Upper lobe of right lung (tissue), 1 donor: ENCODE data around the gene METTL23. TPM values are rescaled to one million over a fixed set of nuclear protein-coding genes. Genes with fewer than 3 reads are reported as not detected.
A peak's percentile ranks its signal among the peaks of the same experiment; 100 is the strongest.

Experiments
- ATAC-seq: fragments of 200-7000 bp; cut with Tn5 transposase; one replicate; pipeline ENCODE4 v1.9.1; 2020; ENCODE audit warnings: mild to moderate bottlenecking, moderate library complexity
- DNase-seq: peaks from one replicate; pipeline ENCODE4 v3.0.0-alpha.2; 2020
- H3K27ac ChIP-seq: fragments of 200-600 bp; one replicate; pipeline ENCODE4 v1.8.0; 2022
- H3K27me3 ChIP-seq: fragments of 200-600 bp; one replicate; pipeline ENCODE4 v1.8.0; 2022; ENCODE audit warnings: mild to moderate bottlenecking
- H3K36me3 ChIP-seq: fragments of 200-600 bp; one replicate; pipeline ENCODE4 v1.8.0; 2022
- H3K4me1 ChIP-seq: fragments of 200-600 bp; one replicate; pipeline ENCODE4 v1.8.0; 2022
- H3K4me3 ChIP-seq: fragments of 200-600 bp; one replicate; pipeline ENCODE4 v1.8.0; 2022; ENCODE audit warnings: mild to moderate bottlenecking
- H3K9me3 ChIP-seq: fragments of 200-600 bp; one replicate; pipeline ENCODE4 v1.8.0; 2022
- intact Hi-C: fragments of 100-400 bp; cut with DNase I; formaldehyde crosslinking; loops from one replicate; pipeline ENCODE4 v1.11.0; 2022
- total RNA-seq: library from RNA; stranded (reverse); fragmentation: NEBNext Ultra II Directional; extraction: Animal tissue kit (Norgen Biotek cat#: 25700); gene quantifications from one replicate; pipeline ENCODE4 v1.2.1, GENCODE V29; 2021
- TF ChIP-seq, protein P1 (sequence below): fragments of 200-600 bp; IDR thresholded peaks from one replicate; pipeline ENCODE4 v1.8.0; 2022; ENCODE audit warnings: antibody characterized with exemption
- donor health status: DM: no; HTN: yes; CAD: no; lungs with severe emphysema.

METTL23 gene
- total RNA-seq, 1 donor from 2014 or later, result 31.6 TPM

DNA sequence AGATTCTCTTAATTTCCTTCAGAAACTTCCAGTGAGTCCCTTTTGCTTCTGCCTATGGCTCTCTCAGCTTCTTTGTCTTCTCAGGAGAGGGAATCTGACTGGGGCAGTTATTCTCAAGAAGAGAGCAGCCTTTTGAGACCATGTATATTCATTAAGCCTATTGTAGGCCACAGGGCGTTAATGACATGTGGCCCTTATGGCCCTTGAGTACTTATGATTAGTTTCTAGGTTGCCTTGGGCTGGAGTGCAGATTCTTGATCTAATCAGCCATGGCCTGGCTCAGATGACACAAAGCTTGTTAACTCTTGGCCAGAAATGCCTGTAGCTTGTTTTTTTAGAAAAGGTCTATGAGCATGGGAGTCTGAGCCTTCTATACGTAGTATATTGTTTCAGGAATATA is 28.6 kb downstream of the METTL23 start:
- no peak for ATAC-seq
- peaks cover 33% of the 10 kb centered on the region for H3K36me3 ChIP-seq
- no peak overlapping the region for H3K27ac ChIP-seq
- H3K9me3 ChIP-seq, result no peaks in the 10 kb centered on the region
- H3K4me3 ChIP-seq, result no peak overlapping the region
- no peaks in the 10 kb centered on the region for H3K27me3 ChIP-seq
- no peak for DNase-seq
- no peaks in the 10 kb centered on the region for H3K4me1 ChIP-seq
- TF ChIP-seq, protein P1, sequence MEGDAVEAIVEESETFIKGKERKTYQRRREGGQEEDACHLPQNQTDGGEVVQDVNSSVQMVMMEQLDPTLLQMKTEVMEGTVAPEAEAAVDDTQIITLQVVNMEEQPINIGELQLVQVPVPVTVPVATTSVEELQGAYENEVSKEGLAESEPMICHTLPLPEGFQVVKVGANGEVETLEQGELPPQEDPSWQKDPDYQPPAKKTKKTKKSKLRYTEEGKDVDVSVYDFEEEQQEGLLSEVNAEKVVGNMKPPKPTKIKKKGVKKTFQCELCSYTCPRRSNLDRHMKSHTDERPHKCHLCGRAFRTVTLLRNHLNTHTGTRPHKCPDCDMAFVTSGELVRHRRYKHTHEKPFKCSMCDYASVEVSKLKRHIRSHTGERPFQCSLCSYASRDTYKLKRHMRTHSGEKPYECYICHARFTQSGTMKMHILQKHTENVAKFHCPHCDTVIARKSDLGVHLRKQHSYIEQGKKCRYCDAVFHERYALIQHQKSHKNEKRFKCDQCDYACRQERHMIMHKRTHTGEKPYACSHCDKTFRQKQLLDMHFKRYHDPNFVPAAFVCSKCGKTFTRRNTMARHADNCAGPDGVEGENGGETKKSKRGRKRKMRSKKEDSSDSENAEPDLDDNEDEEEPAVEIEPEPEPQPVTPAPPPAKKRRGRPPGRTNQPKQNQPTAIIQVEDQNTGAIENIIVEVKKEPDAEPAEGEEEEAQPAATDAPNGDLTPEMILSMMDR, result no peak
- intact Hi-C loops, result no loop called here

GRCh38 chr17:76757256-76757655 is 30.6 kb downstream of the METTL23 start:
- H3K27ac ChIP-seq, result no peak overlapping the region

GRCh38 chr17:76758570-76758969 is 31.9 kb downstream of the METTL23 start:
- H3K36me3 ChIP-seq, result peaks cover 33% of the 10 kb centered on the region
- H3K4me1 ChIP-seq, result no peaks in the 10 kb centered on the region
- no peaks in the 10 kb centered on the region for H3K9me3 ChIP-seq
- TF ChIP-seq, protein P1, result no peak
- intact Hi-C loops, result no loop called here
- ATAC-seq (no peak), DNase-seq (no peak)
- no peaks in the 10 kb centered on the region for H3K27me3 ChIP-seq
- no peak overlapping the region for H3K27ac ChIP-seq
- H3K4me3 ChIP-seq, result no peak overlapping the region

More at GRCh38 chr17:76757256-76757655, 30.6 kb downstream of the METTL23 start:
- intact Hi-C loops, result no loop called here
- H3K4me1 ChIP-seq, result no peaks in the 10 kb centered on the region
- DNase-seq (no peak), ATAC-seq (no peak)
- no peak overlapping the region for H3K4me3 ChIP-seq
- TF ChIP-seq, protein P1, result no peak
- no peaks in the 10 kb centered on the region for H3K27me3 ChIP-seq
- H3K9me3 ChIP-seq, result no peaks in the 10 kb centered on the region
- peaks cover 33% of the 10 kb centered on the region for H3K36me3 ChIP-seq

DNA sequence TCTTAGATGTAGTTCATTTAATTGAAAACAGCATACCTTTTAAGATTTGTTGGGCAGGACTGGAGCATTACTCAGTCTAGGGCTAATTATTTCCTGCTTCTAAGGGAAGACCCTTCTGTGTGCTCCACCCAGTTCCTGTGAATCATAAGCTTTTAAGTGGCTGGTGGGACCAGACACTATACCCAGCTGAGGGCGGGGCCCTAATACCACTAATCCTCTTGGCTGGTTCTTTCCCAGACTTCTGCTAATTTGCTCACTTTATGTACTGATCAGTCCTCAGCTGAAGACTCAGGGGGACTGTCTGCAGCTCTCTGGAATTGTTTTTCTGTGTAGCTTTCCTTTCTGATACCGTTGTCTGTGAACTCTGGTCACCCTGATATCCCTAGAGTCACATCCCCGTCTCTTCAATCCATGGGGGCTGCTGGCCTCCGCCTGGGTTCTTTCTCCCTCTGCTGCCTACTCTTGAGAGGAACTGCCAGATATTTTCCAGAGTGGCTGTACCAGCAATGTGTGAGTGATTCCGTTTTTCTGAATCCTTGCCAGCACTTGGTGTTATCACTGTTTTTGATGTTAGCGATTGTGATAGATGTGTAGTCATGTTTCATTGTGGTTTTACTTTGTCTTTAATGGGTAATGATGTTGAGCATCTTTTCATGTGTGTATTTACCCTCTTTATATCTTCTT is 46.3 kb downstream of the METTL23 start:
- TF ChIP-seq, protein P1, result no peak
- intact Hi-C loops, result no loop called here
- peaks cover 7% of the 10 kb centered on the region for H3K4me1 ChIP-seq
- peaks cover 73% of the 10 kb centered on the region for H3K36me3 ChIP-seq
- H3K27ac ChIP-seq, result peak overlapping the region; percentile 43
- ATAC-seq, result peak; percentile 74
- H3K4me3 ChIP-seq, result no peak overlapping the region
- no peak for DNase-seq
- H3K9me3 ChIP-seq, result no peaks in the 10 kb centered on the region
- H3K27me3 ChIP-seq, result no peaks in the 10 kb centered on the region

GRCh38 chr17:76775021-76775600 is 48.5 kb downstream of the METTL23 start:
- Histone ChIP-seq H3K9me3 (no peaks in the 10 kb centered on the region), H3K27me3 (no peaks in the 10 kb centered on the region), H3K27ac (no peak overlapping the region), H3K36me3 (peaks cover 78% of the 10 kb centered on the region), H3K4me3 (no peak overlapping the region), H3K4me1 (peaks cover 7% of the 10 kb centered on the region)
- TF ChIP-seq, protein P1, result no peak
- ATAC-seq (no peak), DNase-seq (no peak)
- intact Hi-C loops, result no loop called here
